Breast epithelium (tissue), 3 donors: ENCODE measurements around the gene LRRTM4.
"Not testable (repeated sequence)": the region's sequence is repeated elsewhere in the genome, so short reads cannot be mapped to it uniquely, and the experiment has no call there.

ENCODE experiments used
- POLR2A ChIP-seq: fragments of 450-650 bp; IDR thresholded peaks from one replicate; pipeline ENCODE4 v1.6.1; 2016; ENCODE audit warnings: antibody characterized with exemption, mild to moderate bottlenecking, moderate library complexity
- POLR2AphosphoS5 ChIP-seq, 3 donors: sonication (generic); formaldehyde crosslinking; IDR thresholded peaks; one replicate each; pipeline ENCODE4 v1.6.1; 2017; ENCODE audit warnings: antibody characterized with exemption in 3 of 3
- TF ChIP-seq, protein P1 (sequence below), 3 donors: fragments of 450-650 bp; IDR thresholded peaks; one replicate each; pipeline ENCODE4 v1.5.1; 2016 to 2017; ENCODE audit warnings: antibody characterized with exemption in 3 of 3, mild to moderate bottlenecking in 3 of 3, moderate library complexity in 3 of 3

GRCh38 chr2:77045456-77045855, 476.7 kb downstream of the LRRTM4 start:
- TF ChIP-seq, protein P1, sequence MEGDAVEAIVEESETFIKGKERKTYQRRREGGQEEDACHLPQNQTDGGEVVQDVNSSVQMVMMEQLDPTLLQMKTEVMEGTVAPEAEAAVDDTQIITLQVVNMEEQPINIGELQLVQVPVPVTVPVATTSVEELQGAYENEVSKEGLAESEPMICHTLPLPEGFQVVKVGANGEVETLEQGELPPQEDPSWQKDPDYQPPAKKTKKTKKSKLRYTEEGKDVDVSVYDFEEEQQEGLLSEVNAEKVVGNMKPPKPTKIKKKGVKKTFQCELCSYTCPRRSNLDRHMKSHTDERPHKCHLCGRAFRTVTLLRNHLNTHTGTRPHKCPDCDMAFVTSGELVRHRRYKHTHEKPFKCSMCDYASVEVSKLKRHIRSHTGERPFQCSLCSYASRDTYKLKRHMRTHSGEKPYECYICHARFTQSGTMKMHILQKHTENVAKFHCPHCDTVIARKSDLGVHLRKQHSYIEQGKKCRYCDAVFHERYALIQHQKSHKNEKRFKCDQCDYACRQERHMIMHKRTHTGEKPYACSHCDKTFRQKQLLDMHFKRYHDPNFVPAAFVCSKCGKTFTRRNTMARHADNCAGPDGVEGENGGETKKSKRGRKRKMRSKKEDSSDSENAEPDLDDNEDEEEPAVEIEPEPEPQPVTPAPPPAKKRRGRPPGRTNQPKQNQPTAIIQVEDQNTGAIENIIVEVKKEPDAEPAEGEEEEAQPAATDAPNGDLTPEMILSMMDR (IDR thresholded peaks at IDR 0.05) = not testable (repeated sequence)
- not testable (repeated sequence) for TF ChIP-seq POLR2A; POLR2AphosphoS5 (IDR thresholded peaks at IDR 0.05)
